ENCODE results near the gene ADGRB2. TPM values are rescaled to one million over a fixed set of nuclear protein-coding genes. Genes with fewer than 3 reads are reported as not detected.

ADGRB2 gene
- total RNA-seq, 4 donors from 2014 or later = 0.82 to 5.1 (median 3.9) TPM

DNA sequence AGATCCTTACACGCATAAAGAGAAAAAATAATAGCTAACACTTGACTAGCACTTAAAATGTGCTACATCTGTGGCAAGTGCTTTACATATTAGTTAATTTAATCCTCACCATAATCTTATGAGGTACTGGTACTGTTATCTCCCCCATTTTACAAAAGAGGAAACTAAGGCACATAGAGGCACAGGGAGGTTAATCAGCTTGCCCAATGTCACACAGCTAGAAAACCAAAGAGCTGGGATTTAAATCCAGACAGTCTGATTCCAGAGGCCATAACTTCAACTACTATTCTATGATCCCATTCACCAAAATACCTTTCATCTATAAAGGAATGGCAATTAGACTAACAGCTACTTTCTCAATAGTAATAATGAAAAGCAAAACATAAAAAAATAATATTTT is 40.0 kb upstream of the ADGRB2 start:
- TF ChIP-seq CTCF (IDR thresholded peaks at IDR 0.05; ENCODE audit: low read depth) = no peak

- no peak for TF ChIP-seq CTCF (IDR thresholded peaks at IDR 0.05; ENCODE audit: low read depth)
These were observed 39.5 kb upstream of the ADGRB2 start for GRCh38 chr1:31803610-31804009.

- TF ChIP-seq CTCF (IDR thresholded peaks at IDR 0.05; ENCODE audit: low read depth) = no peak
These were observed 38.3 kb upstream of the ADGRB2 start for GRCh38 chr1:31802190-31803150.

DNA sequence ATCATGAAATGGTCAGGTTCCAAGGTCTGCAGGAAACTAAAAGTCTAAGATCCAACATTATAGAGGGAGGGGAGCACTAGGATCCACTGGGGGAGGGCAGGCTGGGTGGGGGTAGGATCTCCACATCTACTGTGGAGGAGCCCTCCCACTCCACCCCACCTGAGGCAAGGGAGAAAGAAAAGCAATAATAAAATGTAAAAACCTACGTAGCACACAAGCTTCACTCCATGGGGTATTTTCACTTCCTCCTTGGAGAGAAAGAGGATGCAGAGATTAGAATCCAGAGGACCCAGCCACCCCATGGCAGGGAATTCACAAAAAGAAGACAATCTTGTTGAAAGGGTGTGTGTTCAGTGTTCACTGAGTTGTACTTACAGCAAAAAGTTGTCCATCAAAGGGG is 37.3 kb upstream of the ADGRB2 start:
- no peak for TF ChIP-seq CTCF (IDR thresholded peaks at IDR 0.05; ENCODE audit: low read depth)

DNA sequence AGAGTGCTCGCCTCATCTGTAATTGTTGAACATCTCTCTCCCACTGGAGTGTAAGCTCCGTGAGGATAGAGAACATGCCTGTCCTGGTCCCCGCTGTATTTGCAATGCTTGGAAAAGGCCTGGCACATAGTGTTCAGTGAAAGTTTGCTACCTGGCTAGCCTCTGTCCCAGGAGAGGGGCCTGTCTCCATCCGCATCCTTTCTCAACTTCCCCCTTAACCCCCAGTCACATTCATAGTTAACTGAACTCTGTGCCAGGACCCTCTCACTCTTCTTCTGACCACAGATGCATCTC is 36.5 kb upstream of the ADGRB2 start:
- TF ChIP-seq CTCF (IDR thresholded peaks at IDR 0.05; ENCODE audit: low read depth) = no peak

GRCh38 chr1:31799895-31800673 is 35.9 kb upstream of the ADGRB2 start:
- no peak for TF ChIP-seq CTCF (IDR thresholded peaks at IDR 0.05; ENCODE audit: low read depth)

DNA sequence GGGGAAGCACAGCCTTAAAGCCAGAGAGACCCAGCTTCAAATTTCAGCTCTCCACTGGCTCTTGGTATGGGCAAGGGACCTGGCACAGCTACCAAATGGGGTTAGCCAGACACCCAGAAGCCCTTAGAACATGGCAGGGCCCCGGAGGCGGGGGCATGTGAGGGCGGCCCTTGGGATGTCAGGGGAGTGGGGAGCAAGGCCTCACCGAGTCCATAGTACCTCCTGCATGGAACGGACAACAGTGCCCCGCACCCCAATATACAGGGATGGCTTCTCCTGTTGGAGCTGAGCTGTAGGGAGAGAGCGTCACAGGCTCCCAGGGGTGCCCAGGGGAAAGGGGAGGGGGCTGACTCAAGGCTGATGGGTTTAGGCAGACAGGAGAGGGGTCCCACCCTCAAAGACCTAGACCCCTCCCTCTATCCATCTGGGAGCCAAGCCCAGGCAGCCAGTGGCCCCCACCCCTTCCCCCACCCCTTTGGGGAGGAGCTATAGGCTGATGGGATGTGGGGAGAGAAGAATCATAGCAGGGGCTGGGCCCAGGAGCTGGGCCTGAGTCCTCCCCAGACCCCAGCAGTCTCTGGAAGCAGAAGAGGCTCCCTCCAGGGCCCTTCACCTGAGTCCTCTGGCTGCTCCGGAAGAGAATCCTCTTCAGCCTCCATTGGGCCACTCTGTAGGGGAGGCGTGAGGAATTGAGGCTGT is 35.2 kb upstream of the ADGRB2 start:
- no peak for TF ChIP-seq CTCF (IDR thresholded peaks at IDR 0.05; ENCODE audit: low read depth)
